Measurements from ENCODE around the gene NDUFA13.

- TF ChIP-seq POLR2A (IDR thresholded peaks at IDR 0.05) (no peak), POLR2AphosphoS5 (IDR thresholded peaks at IDR 0.05) (no peak), EP300 (IDR thresholded peaks at IDR 0.05) (no peak)
- TF ChIP-seq, protein P1, sequence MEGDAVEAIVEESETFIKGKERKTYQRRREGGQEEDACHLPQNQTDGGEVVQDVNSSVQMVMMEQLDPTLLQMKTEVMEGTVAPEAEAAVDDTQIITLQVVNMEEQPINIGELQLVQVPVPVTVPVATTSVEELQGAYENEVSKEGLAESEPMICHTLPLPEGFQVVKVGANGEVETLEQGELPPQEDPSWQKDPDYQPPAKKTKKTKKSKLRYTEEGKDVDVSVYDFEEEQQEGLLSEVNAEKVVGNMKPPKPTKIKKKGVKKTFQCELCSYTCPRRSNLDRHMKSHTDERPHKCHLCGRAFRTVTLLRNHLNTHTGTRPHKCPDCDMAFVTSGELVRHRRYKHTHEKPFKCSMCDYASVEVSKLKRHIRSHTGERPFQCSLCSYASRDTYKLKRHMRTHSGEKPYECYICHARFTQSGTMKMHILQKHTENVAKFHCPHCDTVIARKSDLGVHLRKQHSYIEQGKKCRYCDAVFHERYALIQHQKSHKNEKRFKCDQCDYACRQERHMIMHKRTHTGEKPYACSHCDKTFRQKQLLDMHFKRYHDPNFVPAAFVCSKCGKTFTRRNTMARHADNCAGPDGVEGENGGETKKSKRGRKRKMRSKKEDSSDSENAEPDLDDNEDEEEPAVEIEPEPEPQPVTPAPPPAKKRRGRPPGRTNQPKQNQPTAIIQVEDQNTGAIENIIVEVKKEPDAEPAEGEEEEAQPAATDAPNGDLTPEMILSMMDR (IDR thresholded peaks at IDR 0.05) = no peak
Observed at GRCh38 chr19:19487950-19488874, 27.8 kb upstream of the NDUFA13 start.

Measured in gastroesophageal sphincter (tissue), 3 donors.